Activated T-helper 9 cell treated with anti-CD3 and anti-CD28 coated beads, Interleukin-2, amount 50 U/mL, for 16 hours (primary cell): ENCODE results near the gene TSPAN13.

Source experiments
- DNase-seq: peaks from one replicate; pipeline ENCODE4 v3.0.0-alpha.2; 2020; ENCODE audit warnings: low read depth

TSPAN13 gene

DNA sequence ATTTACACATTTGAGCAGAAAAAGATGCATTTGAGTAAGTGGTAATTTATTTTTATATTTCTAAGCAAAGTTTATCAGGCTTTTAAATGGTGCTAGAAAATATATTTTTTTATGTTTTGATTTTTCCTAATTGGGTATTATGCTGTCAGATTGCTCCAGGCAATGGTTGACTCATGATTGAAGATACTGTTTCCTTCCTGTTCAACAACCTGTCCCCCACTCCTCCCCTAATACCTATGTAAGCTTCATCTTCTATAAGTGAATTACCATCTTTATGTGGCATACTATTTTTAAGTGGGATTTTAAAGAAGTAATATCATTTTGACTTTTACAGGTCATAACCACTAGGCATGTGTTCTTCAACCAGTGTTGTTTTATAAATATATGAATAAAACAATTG is 21.4 kb downstream of the TSPAN13 start:
- DNase-seq = no peak

DNA sequence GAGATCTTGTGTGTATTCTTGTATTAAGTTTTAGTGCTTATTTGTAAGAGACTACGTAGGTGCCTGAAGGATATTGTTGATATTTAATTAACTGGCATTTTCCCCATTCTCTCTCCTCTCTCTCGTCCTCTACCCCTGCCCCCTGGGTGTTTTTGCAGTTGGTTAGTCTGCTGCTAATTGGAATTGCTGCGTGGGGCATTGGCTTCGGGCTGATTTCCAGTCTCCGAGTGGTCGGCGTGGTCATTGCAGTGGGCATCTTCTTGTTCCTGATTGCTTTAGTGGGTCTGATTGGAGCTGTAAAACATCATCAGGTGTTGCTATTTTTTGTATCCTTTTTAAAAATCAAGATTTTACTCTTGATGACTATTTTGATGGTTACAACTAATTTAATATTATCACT is 22.5 kb downstream of the TSPAN13 start:
- no peak for DNase-seq

GRCh38 chr7:16778476-16778875 is 24.9 kb downstream of the TSPAN13 start:
- no peak for DNase-seq

DNA sequence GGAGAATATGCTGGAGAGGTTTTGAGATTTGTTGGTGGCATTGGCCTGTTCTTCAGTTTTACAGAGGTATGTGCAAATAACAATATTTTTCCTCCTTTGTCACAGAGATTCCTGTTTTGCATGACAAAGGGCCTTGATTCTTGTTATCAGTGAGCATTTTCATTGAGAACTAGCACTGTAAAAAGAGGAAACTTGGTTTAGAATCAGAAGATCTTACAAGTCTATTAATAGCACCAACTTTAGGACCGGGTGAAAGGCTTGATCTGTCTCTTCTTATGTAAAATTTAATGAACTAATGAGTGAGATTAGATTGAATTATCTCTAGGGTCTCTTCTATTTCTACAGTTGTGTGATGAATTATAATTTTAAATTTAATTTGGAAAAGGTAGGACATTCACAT is 25.5 kb downstream of the TSPAN13 start:
- no peak for DNase-seq

- no peak for DNase-seq
Measured at GRCh38 chr7:16780596-16780995, 27.0 kb downstream of the TSPAN13 start.

GRCh38 chr7:16785321-16785720 is 31.8 kb downstream of the TSPAN13 start:
- DNase-seq = no peak

DNA sequence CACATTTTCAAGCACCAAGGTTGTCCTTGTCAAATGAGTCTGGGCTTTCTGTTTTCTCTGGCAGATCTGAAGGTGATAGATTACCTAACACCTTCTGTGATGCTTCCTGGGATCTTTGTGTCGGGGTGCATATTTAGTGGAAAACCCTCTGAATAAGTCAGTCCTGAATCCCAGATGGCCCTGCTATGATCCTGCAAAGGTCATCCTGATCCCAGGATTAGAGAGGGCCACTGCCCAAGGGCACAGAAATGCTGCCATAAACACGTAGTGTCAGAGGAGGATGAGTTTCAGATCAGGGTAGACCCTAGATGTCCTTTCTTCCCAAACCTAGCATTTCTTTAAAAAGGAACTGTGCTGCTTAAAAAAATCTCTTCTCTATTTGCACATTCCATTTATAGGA is 32.3 kb downstream of the TSPAN13 start:
- DNase-seq = no peak

GRCh38 chr7:16786257-16786656 is 32.7 kb downstream of the TSPAN13 start:
- DNase-seq = no peak

DNA sequence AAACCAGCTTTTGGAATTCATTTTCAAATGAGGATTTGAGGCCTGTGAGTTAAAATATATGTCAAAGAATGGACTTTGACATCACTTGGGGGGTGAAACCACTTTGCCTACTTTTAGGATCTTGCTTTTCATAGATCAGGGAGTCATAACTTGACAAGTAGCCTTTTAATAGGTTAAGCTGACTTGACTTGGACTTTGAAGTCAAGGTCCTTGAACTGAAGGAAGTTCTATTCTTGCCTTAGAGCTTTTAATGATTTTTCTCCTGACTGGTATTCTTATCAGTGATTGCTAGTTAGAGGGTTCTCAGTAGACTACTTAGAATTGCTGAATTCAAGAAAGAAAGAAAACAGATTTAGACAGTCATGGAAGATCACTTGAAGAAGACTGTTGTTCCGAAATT is 33.6 kb downstream of the TSPAN13 start:
- no peak for DNase-seq

- DNase-seq = no peak
Measured at GRCh38 chr7:16791071-16791470, 37.5 kb downstream of the TSPAN13 start.

DNA sequence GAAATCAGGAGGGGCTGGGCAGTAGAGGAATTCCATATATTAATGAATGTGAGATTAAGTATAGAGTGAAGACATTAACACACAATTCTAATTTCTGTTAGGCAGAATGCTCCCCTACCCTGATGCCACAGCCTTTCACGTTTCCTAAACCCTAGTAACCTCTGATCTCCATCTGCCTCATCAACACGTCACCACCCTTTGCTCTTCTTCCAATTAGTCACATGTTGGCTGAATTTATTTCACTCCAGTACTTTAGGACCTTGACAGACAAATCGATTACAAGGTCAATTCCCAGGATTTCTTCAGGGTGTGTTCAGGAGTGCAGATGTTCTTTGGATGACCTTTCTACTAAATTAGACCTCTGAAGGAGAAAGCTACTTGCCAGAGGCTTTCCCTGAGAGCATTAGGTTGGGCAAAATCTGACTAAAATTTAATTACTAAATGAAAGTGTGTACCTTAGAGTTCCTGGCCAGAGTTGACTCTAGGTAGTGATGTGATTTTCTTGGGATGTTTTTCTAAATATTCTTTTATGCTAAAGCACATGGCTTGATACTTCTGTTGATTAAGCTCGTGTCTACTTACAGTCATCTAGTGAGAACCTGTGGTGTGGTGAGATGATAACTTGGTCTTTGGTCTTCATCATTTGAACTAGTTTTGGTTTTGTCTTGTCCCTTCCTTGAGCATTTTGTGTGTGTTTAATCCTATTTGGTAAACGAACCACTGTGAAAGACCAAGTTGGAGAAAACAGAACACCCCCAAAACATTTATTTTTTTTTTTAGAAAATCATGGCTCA is 38.5 kb downstream of the TSPAN13 start:
- DNase-seq = no peak

GRCh38 chr7:16794986-16795385 is 41.4 kb downstream of the TSPAN13 start:
- no peak for DNase-seq

DNA sequence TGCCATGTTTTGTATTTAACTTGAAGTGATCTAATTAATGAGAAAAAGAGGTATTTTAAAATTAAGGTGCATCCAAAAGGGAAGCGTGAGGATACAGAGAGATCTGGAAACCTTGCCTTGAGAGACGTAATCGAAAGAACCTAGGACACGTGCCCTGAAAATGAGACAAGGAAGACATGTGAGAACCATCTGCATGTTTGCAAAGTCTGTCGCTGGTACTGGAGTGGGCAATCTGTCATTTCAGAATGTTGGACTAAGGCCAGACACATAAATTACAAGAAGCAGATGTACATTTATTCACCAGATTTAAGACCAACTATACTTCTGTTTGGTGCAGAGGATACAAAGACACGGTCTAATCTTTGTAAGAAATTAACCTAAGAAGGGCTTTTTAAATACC is 42.1 kb downstream of the TSPAN13 start:
- DNase-seq = no peak

DNA sequence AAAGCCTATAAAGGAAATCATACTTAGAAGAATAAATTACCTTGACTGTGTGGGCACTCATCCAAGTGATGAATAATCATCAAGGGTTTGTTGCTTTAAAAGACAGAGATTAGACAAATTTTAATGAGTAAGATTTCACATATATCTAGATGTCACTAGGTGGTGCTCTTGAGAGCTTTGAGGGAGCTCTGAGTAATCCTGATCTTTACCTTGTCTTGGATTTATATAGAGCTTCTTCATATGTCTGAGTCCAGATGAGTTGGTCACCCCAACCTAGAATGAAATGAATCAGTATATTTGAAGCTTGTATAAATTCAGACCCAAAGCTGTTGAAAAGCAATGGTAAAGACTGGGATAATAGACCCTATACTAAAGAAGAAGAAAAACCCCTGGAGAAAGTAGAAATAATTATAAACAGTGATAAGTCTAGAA is 47.6 kb downstream of the TSPAN13 start:
- no peak for DNase-seq

DNA sequence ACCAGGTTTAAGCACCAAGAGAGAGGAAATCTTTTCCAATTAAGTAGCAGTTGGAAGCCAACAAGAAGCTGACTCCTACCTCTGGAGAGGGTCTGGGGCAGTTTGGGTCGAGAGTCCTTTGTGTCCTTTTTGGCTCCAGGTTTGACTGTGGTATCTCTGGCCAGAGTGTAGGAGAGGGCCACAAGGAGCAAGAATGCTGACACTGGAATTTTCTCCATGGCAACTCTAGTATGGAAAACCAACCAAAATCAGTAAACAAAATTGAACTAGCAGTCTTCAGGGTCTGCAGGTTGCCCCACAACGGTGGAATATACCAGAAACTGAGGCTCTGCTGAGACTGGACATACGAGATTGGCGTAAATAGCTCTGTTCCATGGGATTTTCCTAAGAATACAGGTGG is 48.0 kb downstream of the TSPAN13 start:
- DNase-seq = no peak

GRCh38 chr7:16803125-16803524 is 49.6 kb downstream of the TSPAN13 start:
- no peak for DNase-seq

DNA sequence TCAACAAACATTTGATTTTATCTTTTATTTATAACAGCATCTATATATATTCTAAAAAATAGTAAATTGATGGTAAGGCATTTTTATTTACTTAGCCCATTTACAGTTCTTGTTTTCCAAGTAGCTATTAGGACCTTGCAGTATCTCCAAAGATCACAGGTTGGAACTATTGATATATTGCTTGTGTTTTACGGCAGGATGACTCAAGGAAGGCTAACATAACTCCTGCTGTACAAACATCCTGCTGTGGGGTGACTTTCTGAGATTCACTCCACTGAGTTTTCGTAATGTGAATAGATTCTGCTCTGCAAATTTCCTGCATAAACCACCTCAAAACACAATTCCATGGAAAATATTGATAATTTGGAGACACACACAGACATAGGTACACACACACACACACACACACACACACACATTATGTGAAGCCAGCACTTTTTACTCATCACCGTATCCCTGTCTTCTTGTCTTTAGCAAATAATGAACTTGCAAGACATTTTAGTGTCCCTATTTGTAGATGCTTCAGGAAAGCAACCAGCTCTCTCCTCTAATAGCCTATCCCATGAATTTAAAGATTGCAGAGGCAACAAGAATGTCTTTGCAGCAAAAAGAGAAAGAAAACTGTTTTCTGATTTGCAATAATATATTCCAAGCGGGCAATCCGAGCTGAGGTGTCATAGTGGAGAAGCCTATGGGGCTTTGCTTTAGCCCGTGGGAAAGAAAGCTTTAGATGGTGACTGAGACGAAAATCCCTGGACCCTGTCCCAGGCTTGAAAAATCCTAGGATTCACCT is 50.5 kb downstream of the TSPAN13 start:
- DNase-seq = no peak

GRCh38 chr7:16804674-16805439 is 51.3 kb downstream of the TSPAN13 start, which contains the start of gene AGR2:
TSS of gene AGR2 (minus strand) at chr7:16804999. CDS start at chr7:16801796, 3,203 bp downstream.
- no peak for DNase-seq

- DNase-seq = no peak
Measured at GRCh38 chr7:16805441-16805840, 51.9 kb downstream of the TSPAN13 start.

- DNase-seq = no peak
Measured at GRCh38 chr7:16810112-16810511, 56.6 kb downstream of the TSPAN13 start.

DNA sequence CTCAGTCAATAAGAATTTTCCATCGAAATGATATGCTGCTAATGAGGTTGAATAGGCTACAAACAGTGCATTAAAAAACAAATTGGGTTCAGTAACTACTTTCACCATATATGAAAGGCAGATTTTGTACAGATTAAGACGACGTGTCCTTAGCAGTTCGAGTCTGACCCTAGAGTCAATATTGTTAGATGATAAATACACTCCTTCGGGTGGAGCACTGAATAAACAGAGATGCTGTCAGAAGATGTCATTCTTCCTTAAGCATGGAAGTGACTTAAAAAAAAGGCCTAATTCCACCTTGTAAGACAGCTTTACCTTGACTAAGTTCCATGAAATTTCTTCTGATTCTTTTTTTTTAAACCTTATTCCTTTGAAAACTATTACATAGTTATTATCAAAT is 57.0 kb downstream of the TSPAN13 start:
- DNase-seq = no peak

GRCh38 chr7:16811551-16811950 is 58.0 kb downstream of the TSPAN13 start:
- no peak for DNase-seq
